Measurements from ENCODE around the gene HOXA7.

- TF ChIP-seq CTCF (IDR thresholded peaks at IDR 0.05; ENCODE audit: low read length) (no peak), EZH2 (optimal IDR thresholded peaks at IDR 0.05; ENCODE audit: low read depth, low read length) (peak; percentile 34), EZH2phosphoT487 (IDR thresholded peaks at IDR 0.05; ENCODE audit: low read length) (no peak)
Observed at GRCh38 chr7:27151931-27152815, 4.3 kb downstream of the HOXA7 start, which contains the start of gene HOXA3.
